ENCODE results near the gene TMEM95. TPM values are rescaled to one million over a fixed set of nuclear protein-coding genes. Genes with fewer than 3 reads are reported as not detected.

Gene TMEM95, protein sequence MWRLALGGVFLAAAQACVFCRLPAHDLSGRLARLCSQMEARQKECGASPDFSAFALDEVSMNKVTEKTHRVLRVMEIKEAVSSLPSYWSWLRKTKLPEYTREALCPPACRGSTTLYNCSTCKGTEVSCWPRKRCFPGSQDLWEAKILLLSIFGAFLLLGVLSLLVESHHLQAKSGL
- not detected in 5 replicates for total RNA-seq (2022; extraction: Qiagen RNA extraction; ENCODE audit: low read depth)

DNA sequence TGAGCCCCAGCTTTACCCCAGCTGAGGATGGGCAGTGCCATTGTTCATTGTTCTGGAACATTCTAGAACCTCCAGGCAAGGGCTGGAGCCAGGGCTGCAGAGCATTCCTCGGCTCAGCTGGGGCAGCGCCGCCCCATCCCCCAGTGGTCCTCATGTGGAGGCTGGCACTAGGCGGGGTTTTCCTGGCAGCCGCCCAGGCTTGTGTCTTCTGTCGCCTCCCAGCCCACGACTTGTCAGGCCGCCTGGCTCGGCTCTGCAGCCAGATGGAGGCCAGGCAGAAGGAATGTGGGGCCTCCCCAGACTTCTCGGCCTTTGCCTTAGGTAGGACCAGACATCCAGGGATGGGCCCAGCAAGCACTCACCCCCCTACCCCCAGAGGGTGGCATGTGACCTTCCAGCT is at the start of gene TMEM95:
TSS of gene TMEM95 (plus strand) at position 104 of the 400 bp plus-strand sequence. CDS start at position 153, 49 bp downstream.

DNA sequence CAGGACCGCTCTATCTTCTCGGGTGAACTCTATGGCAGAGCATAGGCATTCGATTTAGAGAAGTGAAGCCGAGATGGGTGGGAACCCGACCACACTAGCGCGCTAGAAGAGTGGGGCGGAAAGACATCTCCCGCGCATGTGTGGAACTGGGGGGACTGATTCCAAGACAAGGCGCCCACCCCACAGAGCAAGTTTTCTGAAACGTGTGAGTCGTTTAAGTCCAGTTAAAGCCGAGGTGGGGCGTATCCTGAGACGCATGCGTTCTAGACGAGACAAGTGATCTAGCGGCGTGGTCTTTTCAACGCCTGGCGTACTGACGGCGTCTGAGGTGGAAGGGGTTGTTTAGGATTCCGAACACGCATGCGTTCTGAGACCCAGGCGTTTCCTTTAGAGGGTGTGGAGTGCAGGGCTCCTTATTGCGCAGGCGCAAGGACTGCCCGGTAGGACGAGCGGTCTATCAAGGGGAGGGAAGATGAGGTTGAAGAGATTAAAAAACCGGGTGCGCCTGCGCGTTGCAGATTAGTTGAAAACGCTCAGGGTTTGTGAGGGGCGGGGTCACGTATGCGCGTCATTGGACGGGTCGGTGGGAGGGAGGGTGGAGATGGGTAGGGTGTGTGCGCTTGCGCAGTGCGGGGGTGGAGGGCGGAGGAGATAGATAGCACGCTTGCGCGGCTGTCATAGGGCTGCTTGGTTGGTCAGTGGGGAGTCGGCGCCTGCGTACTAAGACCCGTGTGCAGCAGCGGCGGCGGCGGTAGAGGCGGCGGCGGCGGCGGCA is 47.9 kb upstream of the TMEM95 start, which contains the start of gene EIF5A:
TSS of gene EIF5A (plus strand) at position 718 of the 775 bp plus-strand sequence. CDS start 2,008 bp downstream, outside the sequence.

DNA sequence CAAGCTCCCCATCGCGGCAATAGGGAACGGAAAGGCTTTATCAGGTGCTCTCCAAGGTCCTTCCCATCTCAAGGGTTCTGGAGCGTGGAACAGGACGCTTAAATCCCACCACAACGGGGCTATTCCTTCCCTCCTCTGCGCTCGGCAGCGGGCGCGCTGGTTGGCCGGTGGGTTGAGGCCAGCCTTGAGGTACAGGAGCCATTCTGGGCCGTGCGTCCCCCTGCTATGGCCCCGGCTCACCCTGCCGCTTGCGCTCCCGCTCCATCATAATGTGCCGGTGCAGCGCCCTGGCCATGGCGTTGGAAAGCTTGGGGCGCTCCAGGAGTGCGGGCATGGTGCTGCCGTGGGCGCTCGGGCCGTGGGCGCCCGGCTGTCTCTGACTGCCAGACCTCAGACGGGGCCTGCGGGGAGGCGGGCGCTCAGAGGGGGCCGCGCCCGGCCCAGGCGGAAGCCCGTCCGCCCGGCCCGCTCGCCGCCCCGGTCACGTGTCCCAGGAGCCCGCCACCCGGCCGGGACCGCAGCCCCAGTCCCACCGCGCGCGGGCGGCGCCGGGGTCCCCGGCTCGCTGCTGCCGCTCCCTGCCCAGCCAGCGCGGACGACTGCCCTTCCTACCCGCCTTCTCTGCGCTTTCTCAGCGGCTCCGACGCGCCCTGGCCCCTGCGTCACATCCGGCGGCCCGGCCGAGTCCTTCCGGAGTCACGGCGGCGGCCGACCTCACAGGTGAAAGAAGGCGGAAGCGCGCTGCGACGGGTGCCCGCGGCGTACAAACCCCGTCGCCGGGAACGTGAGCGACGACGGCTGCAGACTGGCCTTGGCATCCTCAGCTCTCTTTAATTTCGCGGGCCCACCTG is 40.0 kb upstream of the TMEM95 start, which contains the start of gene GPS2:
TSS of gene GPS2 (minus strand) at position 642 of the 851 bp plus-strand sequence. CDS start at position 334, 308 bp downstream.

DNA sequence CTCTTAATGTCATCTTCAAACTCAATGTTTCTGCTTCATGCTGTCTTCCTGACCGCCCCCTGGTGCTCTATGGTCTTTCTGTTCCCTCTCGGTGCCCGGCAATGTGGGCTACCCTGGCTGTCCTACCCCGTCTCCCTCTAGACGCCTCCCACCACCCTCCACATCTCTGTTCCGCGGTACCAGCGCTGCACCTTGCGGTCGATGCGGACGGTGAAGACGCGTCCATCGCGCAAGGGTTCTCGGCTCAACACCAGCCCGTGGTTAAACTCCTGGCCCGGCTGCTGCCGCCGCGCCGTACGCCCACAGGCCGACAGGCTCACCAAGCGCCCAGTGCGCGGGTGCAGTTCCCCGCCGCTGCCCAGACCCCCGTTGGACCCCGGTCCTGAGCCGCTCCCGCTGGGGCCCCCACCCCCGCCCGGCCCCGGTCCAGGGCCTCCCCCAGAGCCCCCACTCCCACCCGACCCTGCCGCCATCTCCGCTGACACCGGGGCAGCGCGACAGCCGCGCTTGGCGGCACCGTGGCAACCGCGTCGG is 26.0 kb upstream of the TMEM95 start, which contains the start of gene NEURL4:
TSS of gene NEURL4 (minus strand) at position 496 of the 534 bp plus-strand sequence. CDS start at position 473, 23 bp downstream.

DNA sequence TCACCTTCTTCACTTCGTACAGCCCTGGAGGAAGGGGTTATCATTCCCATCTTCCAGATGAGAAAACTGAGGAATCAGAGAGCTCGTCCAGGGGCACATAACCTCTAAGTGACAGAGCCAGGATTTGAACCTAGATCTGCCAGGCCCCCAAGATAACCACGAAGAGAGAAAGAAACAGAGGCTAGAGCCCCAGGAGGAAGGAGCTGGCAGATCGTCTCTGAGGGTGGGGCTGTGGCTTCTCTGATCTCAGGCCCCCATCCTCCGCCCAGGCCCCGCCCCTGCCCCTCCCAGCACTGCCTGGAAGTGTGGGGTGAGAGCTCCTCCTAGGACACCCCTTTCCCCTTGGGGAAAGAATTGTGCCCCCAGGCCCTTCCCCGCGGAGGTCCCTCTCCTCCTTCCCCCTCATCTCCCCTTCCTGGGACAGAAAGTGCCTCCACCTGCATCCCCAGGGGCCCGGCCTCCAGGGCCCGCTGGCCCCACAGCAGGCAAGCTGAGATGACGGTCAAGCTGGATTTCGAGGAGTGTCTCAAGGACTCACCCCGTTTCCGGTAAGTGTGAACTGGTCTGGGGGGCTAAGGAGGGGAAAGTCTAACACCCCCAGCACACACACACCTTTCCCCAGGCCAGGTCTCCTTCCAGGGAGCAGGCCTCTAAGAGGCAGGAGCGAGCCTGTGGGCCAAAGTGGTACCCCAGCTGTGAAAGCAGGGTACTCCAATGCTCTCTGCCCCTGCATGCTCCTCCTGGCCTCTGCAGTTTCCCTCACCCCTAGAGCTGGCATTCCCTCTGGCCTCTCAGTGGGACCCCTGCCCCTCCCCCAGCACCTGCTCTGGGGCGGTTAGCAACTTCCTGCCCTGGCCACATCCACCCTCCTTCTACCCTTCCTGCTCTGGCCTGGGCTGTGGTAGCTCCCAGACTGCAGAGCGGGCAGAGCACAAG is 18.4 kb upstream of the TMEM95 start, which contains the start of gene ACAP1:
TSS of gene ACAP1 (plus strand) at position 290 of the 936 bp plus-strand sequence. CDS start at position 496, 206 bp downstream.

DNA sequence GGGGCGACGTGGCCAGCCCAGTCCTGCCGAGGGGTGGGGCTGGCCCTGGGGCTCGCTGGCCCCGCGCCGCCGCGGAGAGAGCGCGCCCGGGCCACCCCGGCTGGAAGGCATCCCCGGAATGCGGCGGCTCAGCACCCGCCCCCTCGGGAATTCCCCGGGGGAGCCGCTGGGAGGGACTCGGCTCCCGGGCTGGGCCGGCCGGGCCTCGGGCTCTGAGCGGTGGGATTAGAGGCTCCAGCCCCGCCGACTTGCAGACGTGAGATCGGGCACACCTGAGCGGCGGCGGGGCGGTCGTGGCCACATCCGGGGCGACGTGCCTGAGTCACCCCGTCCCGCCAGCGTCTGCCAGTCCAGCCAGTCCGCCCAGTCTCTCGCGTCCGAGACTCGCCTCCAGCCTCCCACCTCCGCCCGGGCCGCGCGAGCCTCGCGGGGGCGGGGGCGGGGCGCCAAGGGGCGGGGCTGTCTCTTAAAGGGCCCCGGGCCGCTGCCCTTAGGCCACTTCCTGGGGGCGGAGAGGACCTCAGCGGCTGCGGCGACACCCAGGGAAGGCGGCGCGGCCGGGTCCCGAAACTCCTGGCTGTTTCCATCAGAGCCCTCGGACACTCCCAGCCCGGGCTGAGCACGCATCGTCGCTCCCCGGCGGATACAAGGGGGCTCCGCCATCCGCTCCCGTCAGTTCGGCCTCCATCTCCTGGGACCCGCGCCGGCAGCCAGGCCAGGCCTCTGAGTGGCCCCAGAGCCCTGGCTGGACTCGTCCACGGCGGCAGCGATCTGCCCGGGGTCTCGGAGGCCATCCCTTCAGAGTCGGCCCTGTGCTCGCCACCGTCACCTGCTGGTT is 3.1 kb upstream of the TMEM95 start, which contains the start of gene KCTD11:
TSS of gene KCTD11 (plus strand) at position 498 of the 838 bp plus-strand sequence.

DNA sequence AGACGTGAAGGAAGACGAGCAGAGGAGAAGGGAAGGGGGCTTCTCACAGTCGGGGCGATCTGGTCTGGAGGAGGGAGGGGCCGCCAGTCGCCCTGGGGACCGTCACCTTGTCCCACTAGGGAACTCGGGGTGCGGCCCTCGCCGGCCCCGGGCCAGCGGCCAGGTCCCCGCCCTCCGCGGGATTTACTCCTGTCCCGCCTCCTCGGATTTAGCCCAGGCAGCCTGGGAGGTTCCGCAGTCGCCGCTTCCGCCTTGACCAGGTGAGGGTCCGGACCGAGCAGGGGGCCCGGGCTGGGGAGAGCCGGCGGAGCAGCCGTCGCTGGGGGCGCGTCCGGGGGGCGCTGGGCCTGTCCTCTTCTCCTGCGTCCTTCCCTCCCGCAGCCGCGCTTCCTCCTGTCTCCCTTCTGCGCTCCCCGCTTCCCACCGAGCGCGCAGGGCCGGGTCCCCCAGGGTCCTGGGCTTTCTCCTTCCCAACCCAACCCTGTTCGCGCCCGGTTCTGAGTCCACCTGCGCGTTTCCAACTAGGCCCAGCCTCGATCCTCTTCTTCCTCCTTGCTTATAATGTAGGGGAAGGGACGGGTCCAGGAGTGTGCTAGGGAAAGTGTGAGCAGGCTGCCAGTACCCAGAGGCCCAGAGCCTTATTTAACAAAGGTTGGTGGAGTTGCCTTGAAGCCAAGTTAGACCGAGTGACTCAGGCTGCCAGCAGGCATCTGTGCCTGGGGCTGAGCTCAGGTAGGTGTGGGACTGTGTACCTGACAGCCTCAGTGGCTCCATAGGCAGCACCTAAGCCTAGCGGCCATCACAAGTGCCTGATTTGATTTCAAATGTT is 26.1 kb downstream of the TMEM95 start, which contains the start of gene TNK1:
TSS of gene TNK1 (plus strand) at position 235 of the 829 bp plus-strand sequence. CDS start 1,838 bp downstream, outside the sequence.

DNA sequence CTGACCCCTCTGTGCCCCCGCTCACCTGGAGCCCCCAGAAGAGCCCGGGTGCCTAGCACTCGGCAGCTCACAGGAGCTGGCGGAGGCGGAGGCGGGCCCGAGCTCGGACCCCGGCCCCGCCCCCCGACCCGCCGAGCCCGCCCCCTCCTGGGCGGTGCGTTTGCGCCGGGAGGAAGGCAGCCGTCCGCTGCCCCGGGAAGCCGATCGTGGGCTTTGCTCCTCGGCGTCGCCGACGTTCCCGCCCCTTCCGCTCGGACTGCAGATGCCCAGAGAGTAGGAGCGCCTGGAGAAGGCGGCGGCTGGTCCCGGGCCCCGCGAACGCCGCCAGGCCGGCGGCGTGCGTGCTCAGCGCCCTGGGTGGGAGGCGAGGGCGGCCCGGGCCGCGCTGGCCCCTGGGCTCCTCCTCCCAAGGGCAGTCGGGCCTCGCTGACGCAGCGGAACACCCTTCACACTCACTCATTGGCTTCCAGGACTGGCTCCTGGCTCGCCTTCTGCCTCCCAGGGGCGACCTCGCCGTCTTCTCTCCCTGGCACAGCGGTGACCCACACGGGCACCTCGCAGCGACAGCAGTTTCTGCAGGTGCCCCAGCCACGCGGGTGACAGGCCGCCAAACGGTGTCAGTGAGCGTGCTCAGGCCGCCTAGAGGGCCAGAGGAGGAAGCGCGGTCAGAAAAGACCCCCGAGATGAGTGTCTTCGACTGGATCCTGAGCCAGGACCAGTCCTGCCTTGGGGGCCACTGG is 39.7 kb downstream of the TMEM95 start, which contains the start of gene PLSCR3:
TSS of gene PLSCR3 (minus strand) at position 74 of the 740 bp plus-strand sequence. CDS start 415 bp downstream, outside the sequence.

DNA sequence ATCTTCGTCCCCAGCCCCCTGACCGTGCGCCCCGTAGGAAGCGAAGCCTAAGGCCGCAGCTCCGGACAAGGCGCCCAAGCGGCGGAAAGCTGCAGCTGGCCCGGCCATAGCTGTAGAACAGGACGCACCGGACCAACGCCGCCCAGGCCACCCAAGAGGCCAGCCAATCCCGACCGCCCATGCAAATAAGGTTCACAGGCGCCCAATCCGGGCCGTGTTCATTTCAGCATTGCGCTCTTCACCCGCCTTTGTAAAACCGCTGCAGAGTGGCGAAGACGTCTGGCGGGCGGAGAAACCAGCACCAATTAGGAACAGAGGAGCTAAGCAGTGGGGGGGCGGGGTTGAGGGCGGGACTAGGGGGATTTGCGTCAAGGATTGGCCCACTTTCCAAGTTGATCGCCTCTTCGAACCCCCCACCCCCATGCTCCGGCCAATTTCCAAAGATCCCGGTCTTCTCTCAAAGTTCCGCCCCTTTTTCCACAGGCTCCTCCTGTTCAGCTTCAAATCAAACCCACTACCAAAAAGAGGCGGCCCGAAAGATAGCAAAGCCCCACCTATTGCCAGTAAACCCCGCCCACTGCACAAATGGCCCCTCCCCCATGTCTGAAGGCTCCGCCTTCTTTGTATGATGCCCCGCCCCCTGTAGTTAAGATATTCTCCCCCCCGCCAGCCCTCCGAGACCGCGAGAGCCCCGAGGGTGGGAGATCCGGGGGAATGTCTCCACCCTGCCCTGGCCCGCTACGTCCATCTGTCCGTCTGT is 49.2 kb downstream of the TMEM95 start, which contains the start of gene TMEM256:
TSS of gene TMEM256 (minus strand) at position 121 of the 760 bp plus-strand sequence. CDS start at position 108, 13 bp downstream.

Other genes with a start within 250 kb of the TMEM95 start
- 0.24 TPM in 1 of 5 replicates, not detected in the others for gene ASGR2, start 240.3 kb upstream of the TMEM95 start, total RNA-seq (2022; extraction: Qiagen RNA extraction; ENCODE audit: low read depth)
- gene ASGR1, start 175.8 kb upstream of the TMEM95 start, total RNA-seq (2022; extraction: Qiagen RNA extraction; ENCODE audit: low read depth), result 0.82 to 1.2 TPM (median 1.0 TPM) in 5 replicates
- gene DLG4, start 135.3 kb upstream of the TMEM95 start, total RNA-seq (2022; extraction: Qiagen RNA extraction; ENCODE audit: low read depth), result 7.9 to 9.6 TPM (median 8.9 TPM) in 5 replicates
- 353 to 465 TPM (median 434 TPM) in 5 replicates for gene ACADVL, start 135.2 kb upstream of the TMEM95 start, total RNA-seq (2022; extraction: Qiagen RNA extraction; ENCODE audit: low read depth)
- 28.0 to 42.0 TPM (median 34.1 TPM) in 5 replicates for gene DVL2, start 120.6 kb upstream of the TMEM95 start, total RNA-seq (2022; extraction: Qiagen RNA extraction; ENCODE audit: low read depth)
- 83.9 to 111 TPM (median 93.1 TPM) in 5 replicates for gene PHF23, start 115.7 kb upstream of the TMEM95 start, total RNA-seq (2022; extraction: Qiagen RNA extraction; ENCODE audit: low read depth)
- 651 to 801 TPM (median 727 TPM) in 5 replicates for gene GABARAP, start 112.7 kb upstream of the TMEM95 start, total RNA-seq (2022; extraction: Qiagen RNA extraction; ENCODE audit: low read depth)
- 214 to 254 TPM (median 242 TPM) in 5 replicates for gene CTDNEP1, start 103.4 kb upstream of the TMEM95 start, total RNA-seq (2022; extraction: Qiagen RNA extraction; ENCODE audit: low read depth)
- 117 to 137 TPM (median 127 TPM) in 5 replicates for gene ELP5, start 102.9 kb upstream of the TMEM95 start, total RNA-seq (2022; extraction: Qiagen RNA extraction; ENCODE audit: low read depth)
- 0.54 to 0.90 TPM (median 0.62 TPM) in 5 replicates for gene CLDN7, start 92.7 kb upstream of the TMEM95 start, total RNA-seq (2022; extraction: Qiagen RNA extraction; ENCODE audit: low read depth)
- gene SLC2A4, start 73.4 kb upstream of the TMEM95 start, total RNA-seq (2022; extraction: Qiagen RNA extraction; ENCODE audit: low read depth), result 0.13 to 0.29 TPM (median 0.24 TPM) in 5 replicates
- 0.45 to 0.97 TPM (median 0.60 TPM) in 4 of 5 replicates, not detected in the other for gene YBX2, start 60.5 kb upstream of the TMEM95 start, total RNA-seq (2022; extraction: Qiagen RNA extraction; ENCODE audit: low read depth)
- gene EIF5A, start 47.5 kb upstream of the TMEM95 start, total RNA-seq (2022; extraction: Qiagen RNA extraction; ENCODE audit: low read depth), result 1,623 to 1,819 TPM (median 1,736 TPM) in 5 replicates
- gene GPS2, start 39.8 kb upstream of the TMEM95 start, total RNA-seq (2022; extraction: Qiagen RNA extraction; ENCODE audit: low read depth), result 91.6 to 105 TPM (median 99.8 TPM) in 5 replicates
- gene NEURL4, start 25.8 kb upstream of the TMEM95 start, total RNA-seq (2022; extraction: Qiagen RNA extraction; ENCODE audit: low read depth), result 24.3 to 33.5 TPM (median 29.7 TPM) in 5 replicates
- gene ACAP1, start 18.6 kb upstream of the TMEM95 start, total RNA-seq (2022; extraction: Qiagen RNA extraction; ENCODE audit: low read depth), result 1.9 to 7.2 TPM (median 3.1 TPM) in 5 replicates
- 11.9 to 16.4 TPM (median 13.3 TPM) in 5 replicates for gene KCTD11, start 3.0 kb upstream of the TMEM95 start, total RNA-seq (2022; extraction: Qiagen RNA extraction; ENCODE audit: low read depth)
- 1.5 to 2.4 TPM (median 1.8 TPM) in 5 replicates for gene TNK1, start 25.9 kb downstream of the TMEM95 start, total RNA-seq (2022; extraction: Qiagen RNA extraction; ENCODE audit: low read depth)
- 36.7 to 43.5 TPM (median 37.7 TPM) in 5 replicates for gene PLSCR3, start 39.4 kb downstream of the TMEM95 start, total RNA-seq (2022; extraction: Qiagen RNA extraction; ENCODE audit: low read depth)
- 181 to 224 TPM (median 197 TPM) in 5 replicates for gene TMEM256, start 48.9 kb downstream of the TMEM95 start, total RNA-seq (2022; extraction: Qiagen RNA extraction; ENCODE audit: low read depth)
- 14.2 to 20.2 TPM (median 17.0 TPM) in 5 replicates for gene NLGN2, start 52.7 kb downstream of the TMEM95 start, total RNA-seq (2022; extraction: Qiagen RNA extraction; ENCODE audit: low read depth)
- gene SPEM1, start 65.2 kb downstream of the TMEM95 start, total RNA-seq (2022; extraction: Qiagen RNA extraction; ENCODE audit: low read depth), result 0.09 TPM in 1 of 5 replicates, not detected in the others
- gene SPEM2, start 70.5 kb downstream of the TMEM95 start, total RNA-seq (2022; extraction: Qiagen RNA extraction; ENCODE audit: low read depth), result 0.10 to 0.14 TPM in 2 of 5 replicates, not detected in the others
- 0.01 to 0.04 TPM in 2 of 5 replicates, not detected in the others for gene SPEM3, start 73.7 kb downstream of the TMEM95 start, total RNA-seq (2022; extraction: Qiagen RNA extraction; ENCODE audit: low read depth)
- 9.6 to 14.5 TPM (median 13.1 TPM) in 5 replicates for gene TMEM102, start 80.3 kb downstream of the TMEM95 start, total RNA-seq (2022; extraction: Qiagen RNA extraction; ENCODE audit: low read depth)
- gene FGF11, start 84.4 kb downstream of the TMEM95 start, total RNA-seq (2022; extraction: Qiagen RNA extraction; ENCODE audit: low read depth), result 0.99 to 1.4 TPM (median 1.4 TPM) in 5 replicates
- gene CHRNB1, start 89.9 kb downstream of the TMEM95 start, total RNA-seq (2022; extraction: Qiagen RNA extraction; ENCODE audit: low read depth), result 4.7 to 7.6 TPM (median 7.2 TPM) in 5 replicates
- gene ZBTB4, start 124.5 kb downstream of the TMEM95 start, total RNA-seq (2022; extraction: Qiagen RNA extraction; ENCODE audit: low read depth), result 20.0 to 25.5 TPM (median 23.1 TPM) in 5 replicates
- gene SLC35G6, start 126.3 kb downstream of the TMEM95 start, total RNA-seq (2022; extraction: Qiagen RNA extraction; ENCODE audit: low read depth), result not detected in 5 replicates
- 74.3 to 88.3 TPM (median 80.0 TPM) in 5 replicates for gene POLR2A, start 129.2 kb downstream of the TMEM95 start, total RNA-seq (2022; extraction: Qiagen RNA extraction; ENCODE audit: low read depth)
- 9.6 to 13.5 TPM (median 10.4 TPM) in 5 replicates for gene TNFSF12, start 193.9 kb downstream of the TMEM95 start, total RNA-seq (2022; extraction: Qiagen RNA extraction; ENCODE audit: low read depth)
- 0.61 to 1.9 TPM (median 1.3 TPM) in 5 replicates for gene TNFSF13, start 203.6 kb downstream of the TMEM95 start, total RNA-seq (2022; extraction: Qiagen RNA extraction; ENCODE audit: low read depth)
- 94.4 to 114 TPM (median 102 TPM) in 5 replicates for gene SENP3, start 206.8 kb downstream of the TMEM95 start, total RNA-seq (2022; extraction: Qiagen RNA extraction; ENCODE audit: low read depth)
- gene CD68, start 224.5 kb downstream of the TMEM95 start, total RNA-seq (2022; extraction: Qiagen RNA extraction; ENCODE audit: low read depth), result 34.0 to 42.9 TPM (median 36.5 TPM) in 5 replicates
- 116 to 133 TPM (median 120 TPM) in 5 replicates for gene MPDU1, start 228.7 kb downstream of the TMEM95 start, total RNA-seq (2022; extraction: Qiagen RNA extraction; ENCODE audit: low read depth)
- 0.22 to 0.72 TPM (median 0.37 TPM) in 5 replicates for gene SOX15, start 234.9 kb downstream of the TMEM95 start, total RNA-seq (2022; extraction: Qiagen RNA extraction; ENCODE audit: low read depth)

Data from A549 treated with CpdA at 1 μM for 4 hours (cell line).